ENCODE results near the gene DNAJB14. TPM values are rescaled to one million over a fixed set of nuclear protein-coding genes. Genes with fewer than 3 reads are reported as not detected.

The DNAJB14 gene
- total RNA-seq, 1 donor from 2014 or later, result 35.9 TPM

- Mint-ChIP-seq H3K4me3 (ENCODE audit: unreplicated experiment) (no peak overlapping the region), H3K27me3 (ENCODE audit: unreplicated experiment) (no peaks in the 10 kb centered on the region), H3K36me3 (ENCODE audit: unreplicated experiment) (no peaks in the 10 kb centered on the region), H3K4me1 (ENCODE audit: low read depth, unreplicated experiment) (no peaks in the 10 kb centered on the region), H3K27ac (ENCODE audit: unreplicated experiment) (no peak overlapping the region), H3K9me3 (ENCODE audit: unreplicated experiment) (no peaks in the 10 kb centered on the region)
- no peak for DNase-seq
- TF ChIP-seq CTCF (IDR thresholded peaks at IDR 0.05; ENCODE audit: partially characterized antibody, unreplicated experiment), result no peak
Observed at GRCh38 chr4:99863804-99864203, 82.6 kb downstream of the DNAJB14 start.

- no peaks in the 10 kb centered on the region for H3K4me1 Mint-ChIP-seq (ENCODE audit: low read depth, unreplicated experiment)
- H3K9me3 Mint-ChIP-seq (ENCODE audit: unreplicated experiment), result no peaks in the 10 kb centered on the region
- TF ChIP-seq CTCF (IDR thresholded peaks at IDR 0.05; ENCODE audit: partially characterized antibody, unreplicated experiment), result no peak
- no peak for DNase-seq
- no peak overlapping the region for H3K27ac Mint-ChIP-seq (ENCODE audit: unreplicated experiment)
- H3K27me3 Mint-ChIP-seq (ENCODE audit: unreplicated experiment), result no peaks in the 10 kb centered on the region
- no peak overlapping the region for H3K4me3 Mint-ChIP-seq (ENCODE audit: unreplicated experiment)
- H3K36me3 Mint-ChIP-seq (ENCODE audit: unreplicated experiment), result no peaks in the 10 kb centered on the region
Observed at GRCh38 chr4:99861120-99861905, 85.1 kb downstream of the DNAJB14 start.

- DNase-seq, result no peak
- H3K4me1 Mint-ChIP-seq (ENCODE audit: low read depth, unreplicated experiment), result no peaks in the 10 kb centered on the region
- H3K27me3 Mint-ChIP-seq (ENCODE audit: unreplicated experiment), result no peaks in the 10 kb centered on the region
- H3K36me3 Mint-ChIP-seq (ENCODE audit: unreplicated experiment), result no peaks in the 10 kb centered on the region
- TF ChIP-seq CTCF (IDR thresholded peaks at IDR 0.05; ENCODE audit: partially characterized antibody, unreplicated experiment), result no peak
- no peaks in the 10 kb centered on the region for H3K9me3 Mint-ChIP-seq (ENCODE audit: unreplicated experiment)
- no peak overlapping the region for H3K4me3 Mint-ChIP-seq (ENCODE audit: unreplicated experiment)
- H3K27ac Mint-ChIP-seq (ENCODE audit: unreplicated experiment), result no peak overlapping the region
Observed at GRCh38 chr4:99860521-99860920, 85.9 kb downstream of the DNAJB14 start.

GRCh38 chr4:99859618-99860017 lies 86.8 kb downstream of the DNAJB14 start:
- no peak for TF ChIP-seq CTCF (IDR thresholded peaks at IDR 0.05; ENCODE audit: partially characterized antibody, unreplicated experiment)
- no peak for DNase-seq
- no peak overlapping the region for H3K4me3 Mint-ChIP-seq (ENCODE audit: unreplicated experiment)
- H3K27me3 Mint-ChIP-seq (ENCODE audit: unreplicated experiment), result peaks cover 2% of the 10 kb centered on the region
- H3K9me3 Mint-ChIP-seq (ENCODE audit: unreplicated experiment), result no peaks in the 10 kb centered on the region
- H3K36me3 Mint-ChIP-seq (ENCODE audit: unreplicated experiment), result no peaks in the 10 kb centered on the region
- no peak overlapping the region for H3K27ac Mint-ChIP-seq (ENCODE audit: unreplicated experiment)
- no peaks in the 10 kb centered on the region for H3K4me1 Mint-ChIP-seq (ENCODE audit: low read depth, unreplicated experiment)

GRCh38 chr4:99857307-99857706 lies 89.1 kb downstream of the DNAJB14 start:
- no peak for DNase-seq

More at GRCh38 chr4:99857307-99857706, 89.1 kb downstream of the DNAJB14 start:
- Mint-ChIP-seq H3K4me3 (ENCODE audit: unreplicated experiment) (no peak overlapping the region), H3K36me3 (ENCODE audit: unreplicated experiment) (no peaks in the 10 kb centered on the region), H3K9me3 (ENCODE audit: unreplicated experiment) (no peaks in the 10 kb centered on the region), H3K4me1 (ENCODE audit: low read depth, unreplicated experiment) (no peaks in the 10 kb centered on the region), H3K27me3 (ENCODE audit: unreplicated experiment) (peaks cover 2% of the 10 kb centered on the region), H3K27ac (ENCODE audit: unreplicated experiment) (no peak overlapping the region)
- no peak for TF ChIP-seq CTCF (IDR thresholded peaks at IDR 0.05; ENCODE audit: partially characterized antibody, unreplicated experiment)
